GM19372 (cell line): ENCODE data around the gene PLD1.
"Not testable (repeated sequence)": the region's sequence is repeated elsewhere in the genome, so short reads cannot be mapped to it uniquely, and the experiment has no call there.

ENCODE experiments used
- ATAC-seq: cut with Tn5 transposase; IDR thresholded peaks from one replicate; pipeline ENCODE4 v1.9.1; 2021; ENCODE audit warnings: mild to moderate bottlenecking, low read depth, moderate library complexity; ENCODE audit not compliant: unreplicated experiment

The PLD1 gene

GRCh38 chr3:171586274-171586673 lies 224.0 kb downstream of the PLD1 start:
- no peak for ATAC-seq

- ATAC-seq, result no peak
Observed at GRCh38 chr3:171585039-171585438, 225.2 kb downstream of the PLD1 start.

GRCh38 chr3:171584100-171584499 lies 226.2 kb downstream of the PLD1 start:
- no peak for ATAC-seq

GRCh38 chr3:171574556-171575240 lies 235.6 kb downstream of the PLD1 start:
- no peak for ATAC-seq

- no peak for ATAC-seq
Observed at GRCh38 chr3:171569571-171570132, 240.6 kb downstream of the PLD1 start.

GRCh38 chr3:171568766-171569165 lies 241.5 kb downstream of the PLD1 start:
- no peak for ATAC-seq

GRCh38 chr3:171566803-171567422 lies 243.4 kb downstream of the PLD1 start:
- ATAC-seq, result no peak

- no peak for ATAC-seq
Observed at GRCh38 chr3:171565481-171566058, 244.7 kb downstream of the PLD1 start.

- ATAC-seq, result no peak
Observed at GRCh38 chr3:171564748-171565480, 245.4 kb downstream of the PLD1 start.

GRCh38 chr3:171563298-171563697 lies 247.0 kb downstream of the PLD1 start:
- no peak for ATAC-seq

- not testable (repeated sequence) for ATAC-seq
Observed at GRCh38 chr3:171562459-171562858, 247.8 kb downstream of the PLD1 start.

- ATAC-seq, result no peak
Observed at GRCh38 chr3:171561596-171562323, 248.5 kb downstream of the PLD1 start.

GRCh38 chr3:171559586-171559985 lies 250.7 kb downstream of the PLD1 start:
- no peak for ATAC-seq

- ATAC-seq, result no peak
Observed at GRCh38 chr3:171558188-171558696, 252.0 kb downstream of the PLD1 start.

- no peak for ATAC-seq
Observed at GRCh38 chr3:171557173-171557572, 253.1 kb downstream of the PLD1 start.

GRCh38 chr3:171556574-171557145 lies 253.6 kb downstream of the PLD1 start:
- ATAC-seq, result no peak

GRCh38 chr3:171556148-171556547 lies 254.1 kb downstream of the PLD1 start:
- no peak for ATAC-seq

GRCh38 chr3:171553086-171553485 lies 257.2 kb downstream of the PLD1 start:
- no peak for ATAC-seq

GRCh38 chr3:171552531-171552930 lies 257.8 kb downstream of the PLD1 start:
- no peak for ATAC-seq

GRCh38 chr3:171551296-171551695 lies 259.0 kb downstream of the PLD1 start:
- no peak for ATAC-seq
